Activated B cell treated with CpG ODN at 0.5 μM for 24 hours (primary cell): ENCODE measurements around the gene ENAH. TPM values are rescaled to one million over a fixed set of nuclear protein-coding genes. Genes with fewer than 3 reads are reported as not detected.
"Not testable (repeated sequence)": the region's sequence is repeated elsewhere in the genome, so short reads cannot be mapped to it uniquely, and the experiment has no call there.

Experiments
- ATAC-seq: fragments of 200-7000 bp; cut with Tn5 transposase; one replicate; pipeline ENCODE4 v1.10.0; 2021; ENCODE audit warnings: low read depth, mild to moderate bottlenecking, moderate library complexity
- CTCF ChIA-PET: fragments of 350-600 bp; sonication (Branson Sonifier 250); formaldehyde crosslinking; loops from one replicate; lab custom pipeline; 2021; ENCODE audit warnings: antibody characterized with exemption; lab: Charles Lee
- POLR2A ChIA-PET: fragments of 350-600 bp; sonication (Branson Sonifier 250); formaldehyde crosslinking; loops from one replicate; lab custom pipeline; 2021; ENCODE audit warnings: antibody characterized with exemption; lab: Charles Lee
- DNase-seq: peaks from one replicate; pipeline ENCODE4 v3.0.0; 2022
- H3K27ac Mint-ChIP-seq: one replicate; pipeline ENCODE4 v1.8.0; 2020; ENCODE audit warnings: mixed read lengths
- H3K27me3 Mint-ChIP-seq: one replicate; pipeline ENCODE4 v1.8.0; 2021; ENCODE audit warnings: mixed read lengths
- H3K36me3 Mint-ChIP-seq: one replicate; pipeline ENCODE4 v1.8.0; 2021; ENCODE audit warnings: low read depth, mixed read lengths
- H3K4me1 Mint-ChIP-seq: one replicate; pipeline ENCODE4 v1.8.0; 2021; ENCODE audit warnings: mixed read lengths
- H3K4me3 Mint-ChIP-seq: one replicate; pipeline ENCODE4 v1.8.0; 2020; ENCODE audit warnings: mild to moderate bottlenecking, mixed read lengths
- H3K9me3 Mint-ChIP-seq: one replicate; pipeline ENCODE4 v1.8.0; 2020; ENCODE audit warnings: mixed read lengths
- intact Hi-C: fragments of 100-400 bp; cut with micrococcal nuclease; formaldehyde crosslinking; loops from one replicate; pipeline ENCODE4 v1.15.1; 2024
- total RNA-seq: library from RNA; stranded (reverse); gene quantifications from 2 replicates; pipeline ENCODE4 v1.2.3, GENCODE V29; 2022
- TF ChIP-seq, protein P1 (sequence below): fragments of 200-600 bp; IDR thresholded peaks from one replicate; pipeline ENCODE4 v1.8.0; 2022; ENCODE audit warnings: antibody characterized with exemption, mild to moderate bottlenecking

ENAH gene
- total RNA-seq, 1 donor from 2014 or later, result 1.2 TPM

DNA sequence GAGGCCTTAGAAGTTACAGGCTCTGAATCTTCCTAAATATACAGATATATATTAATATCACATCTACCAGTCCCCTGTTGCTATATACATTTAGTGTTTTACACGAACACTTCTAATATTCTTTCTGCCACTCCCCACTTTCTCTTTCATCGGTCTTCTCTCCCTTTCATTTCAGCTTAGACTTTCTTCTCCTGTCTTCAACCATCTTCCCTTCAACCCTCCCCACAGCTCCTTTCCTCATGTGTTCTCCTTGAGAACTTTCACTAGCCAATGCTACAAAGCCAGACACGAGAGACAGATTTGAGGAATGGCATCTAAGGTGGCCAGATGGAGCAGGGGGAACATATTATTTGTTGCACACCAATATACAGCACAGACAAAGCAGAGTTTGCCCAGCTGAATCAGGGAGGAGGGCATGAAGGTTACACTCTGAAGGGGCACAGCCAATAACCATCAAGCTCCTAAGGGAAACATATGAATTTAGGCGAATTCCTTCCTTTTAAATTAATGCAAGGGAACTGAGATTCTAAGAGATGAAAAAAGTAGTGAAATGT lies 141.0 kb downstream of the ENAH start:
- DNase-seq (no peak), ATAC-seq (no peak)
- Mint-ChIP-seq H3K27ac (no peak overlapping the region), H3K4me1 (no peaks in the 10 kb centered on the region), H3K4me3 (no peak overlapping the region), H3K36me3 (no peaks in the 10 kb centered on the region), H3K27me3 (peaks cover 5% of the 10 kb centered on the region), H3K9me3 (no peaks in the 10 kb centered on the region)
- intact Hi-C loops, result no loop called here
- ChIA-PET CTCF (no interaction called here), POLR2A (no interaction called here)
- TF ChIP-seq, protein P1, sequence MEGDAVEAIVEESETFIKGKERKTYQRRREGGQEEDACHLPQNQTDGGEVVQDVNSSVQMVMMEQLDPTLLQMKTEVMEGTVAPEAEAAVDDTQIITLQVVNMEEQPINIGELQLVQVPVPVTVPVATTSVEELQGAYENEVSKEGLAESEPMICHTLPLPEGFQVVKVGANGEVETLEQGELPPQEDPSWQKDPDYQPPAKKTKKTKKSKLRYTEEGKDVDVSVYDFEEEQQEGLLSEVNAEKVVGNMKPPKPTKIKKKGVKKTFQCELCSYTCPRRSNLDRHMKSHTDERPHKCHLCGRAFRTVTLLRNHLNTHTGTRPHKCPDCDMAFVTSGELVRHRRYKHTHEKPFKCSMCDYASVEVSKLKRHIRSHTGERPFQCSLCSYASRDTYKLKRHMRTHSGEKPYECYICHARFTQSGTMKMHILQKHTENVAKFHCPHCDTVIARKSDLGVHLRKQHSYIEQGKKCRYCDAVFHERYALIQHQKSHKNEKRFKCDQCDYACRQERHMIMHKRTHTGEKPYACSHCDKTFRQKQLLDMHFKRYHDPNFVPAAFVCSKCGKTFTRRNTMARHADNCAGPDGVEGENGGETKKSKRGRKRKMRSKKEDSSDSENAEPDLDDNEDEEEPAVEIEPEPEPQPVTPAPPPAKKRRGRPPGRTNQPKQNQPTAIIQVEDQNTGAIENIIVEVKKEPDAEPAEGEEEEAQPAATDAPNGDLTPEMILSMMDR, result no peak

DNA sequence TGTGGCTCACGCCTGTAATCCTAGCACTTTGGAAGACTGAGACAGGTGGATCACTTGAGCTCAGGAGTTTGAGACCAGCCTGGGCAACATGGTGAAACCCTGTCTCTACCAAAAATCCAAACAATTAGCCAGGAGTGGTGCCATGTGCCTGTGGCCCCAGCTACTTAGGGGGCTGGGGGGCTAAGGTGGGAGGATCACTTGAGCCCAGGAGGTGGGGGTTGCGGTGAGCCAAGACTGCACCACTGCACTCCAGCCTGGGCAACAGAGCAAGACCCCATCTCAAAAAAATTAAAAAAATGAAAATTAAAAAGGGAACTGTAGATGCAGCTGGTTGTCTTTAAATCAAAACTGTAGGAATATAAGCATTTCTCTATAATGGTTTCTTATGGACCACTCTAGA lies 142.2 kb downstream of the ENAH start:
- H3K9me3 Mint-ChIP-seq, H3K27ac Mint-ChIP-seq, H3K4me3 Mint-ChIP-seq, H3K4me1 Mint-ChIP-seq, DNase-seq, ATAC-seq, H3K27me3 Mint-ChIP-seq, H3K36me3 Mint-ChIP-seq, intact Hi-C loops, POLR2A ChIA-PET: not testable (repeated sequence)
- CTCF ChIA-PET, result interaction anchor here (0.6 kb wide), 1 partner anchor 55 kb away, joined by 3 read pairs; no protein-coding TSS in a partner anchor

DNA sequence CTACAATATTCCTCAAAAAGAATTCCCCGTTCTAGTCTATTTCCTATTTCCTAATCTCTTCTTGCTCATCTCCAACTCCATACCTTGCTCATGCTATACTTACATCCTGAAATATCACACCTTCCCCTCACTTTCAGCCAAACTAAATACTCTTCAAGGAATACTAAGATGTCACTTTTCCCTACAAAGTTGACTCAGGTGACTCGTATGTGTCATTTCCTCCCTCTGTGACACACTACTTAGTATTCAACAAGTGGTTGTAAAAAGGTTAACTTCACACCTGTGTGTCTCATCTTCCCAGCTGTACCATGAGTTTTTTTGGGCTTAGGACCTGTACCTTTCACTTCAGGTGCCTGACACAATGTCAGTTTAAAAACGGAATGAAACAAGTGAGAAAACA lies 143.2 kb downstream of the ENAH start:
- ChIA-PET POLR2A (no interaction called here), CTCF (no interaction called here)
- H3K9me3 Mint-ChIP-seq, result no peaks in the 10 kb centered on the region
- ATAC-seq (no peak), DNase-seq (no peak)
- TF ChIP-seq, protein P1, result no peak
- H3K4me1 Mint-ChIP-seq, result no peaks in the 10 kb centered on the region
- no peak overlapping the region for H3K27ac Mint-ChIP-seq
- H3K4me3 Mint-ChIP-seq, result no peak overlapping the region
- intact Hi-C loops, result no loop called here
- no peaks in the 10 kb centered on the region for H3K36me3 Mint-ChIP-seq
- peaks cover 5% of the 10 kb centered on the region for H3K27me3 Mint-ChIP-seq

DNA sequence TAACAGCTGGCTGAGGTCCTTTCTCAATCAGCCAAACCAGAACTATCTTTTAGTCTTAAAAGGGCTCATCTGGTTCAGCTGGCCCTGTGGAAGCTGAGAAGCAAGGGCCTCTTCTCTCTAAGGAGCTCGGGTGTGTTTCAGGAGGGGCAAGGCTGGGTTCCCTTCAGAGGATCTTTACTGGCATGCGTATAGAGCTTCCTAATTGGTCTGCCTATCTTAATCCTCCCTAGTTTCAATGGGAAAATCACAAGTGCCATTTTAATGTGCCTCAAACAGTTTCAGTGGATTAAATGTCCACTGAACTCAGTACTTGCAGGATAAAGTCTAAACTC lies 143.6 kb downstream of the ENAH start:
- Mint-ChIP-seq H3K27me3 (peaks cover 5% of the 10 kb centered on the region), H3K4me3 (no peak overlapping the region), H3K36me3 (no peaks in the 10 kb centered on the region), H3K27ac (no peak overlapping the region), H3K4me1 (no peaks in the 10 kb centered on the region), H3K9me3 (no peaks in the 10 kb centered on the region)
- ATAC-seq, result no peak
- ChIA-PET POLR2A (interaction anchor here (0.6 kb wide), 1 partner anchor 758 kb away, joined by 6 read pairs; no protein-coding TSS in a partner anchor), CTCF (no interaction called here)
- intact Hi-C loops, result no loop called here
- no peak for DNase-seq
- TF ChIP-seq, protein P1, result no peak

DNA sequence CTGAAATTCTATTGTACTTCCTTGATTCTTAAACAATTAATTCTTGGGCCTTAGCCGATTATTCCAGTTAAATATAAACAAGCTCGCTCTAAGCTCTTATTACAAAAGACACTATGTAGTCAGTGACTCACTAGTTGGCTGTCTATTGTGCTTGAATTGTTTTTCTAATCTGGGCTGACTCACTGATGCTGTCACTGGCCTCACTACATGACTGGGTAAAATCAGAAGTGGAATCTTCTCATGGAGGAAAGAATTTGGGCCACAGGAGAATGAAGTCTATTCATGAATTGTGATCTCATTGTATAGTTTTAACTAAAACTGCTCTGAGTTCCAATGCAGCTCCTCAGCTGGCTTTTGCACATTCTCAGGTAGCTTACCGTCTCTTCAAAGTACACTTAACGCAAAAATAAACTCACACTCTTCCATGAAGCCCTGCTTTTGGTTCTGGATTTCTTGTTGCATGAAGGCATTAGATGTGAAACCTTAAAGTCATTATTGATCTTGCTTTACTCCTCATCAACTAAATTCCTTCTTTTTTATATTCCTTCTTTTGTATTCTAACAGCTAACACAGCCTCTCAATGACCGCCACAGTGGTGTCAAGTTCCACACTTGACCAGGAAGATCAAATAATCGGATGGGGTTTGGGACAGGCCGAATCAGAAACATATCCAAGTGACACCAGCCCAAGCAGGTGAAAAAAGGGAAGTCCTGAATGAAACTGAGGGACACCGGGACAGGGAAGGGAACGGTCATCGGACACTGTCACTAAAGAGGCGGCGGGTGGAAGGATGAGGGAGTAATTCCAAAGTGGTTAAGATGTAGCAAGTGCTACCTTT lies 144.2 kb downstream of the ENAH start:
- ATAC-seq, result no peak
- H3K9me3 Mint-ChIP-seq, result no peaks in the 10 kb centered on the region
- H3K27me3 Mint-ChIP-seq, result peaks cover 5% of the 10 kb centered on the region
- ChIA-PET CTCF (no interaction called here), POLR2A (interaction anchor here (0.6 kb wide), 1 partner anchor 758 kb away, joined by 6 read pairs; no protein-coding TSS in a partner anchor)
- DNase-seq, result no peak
- intact Hi-C loops, result no loop called here
- H3K36me3 Mint-ChIP-seq, result no peaks in the 10 kb centered on the region
- H3K4me3 Mint-ChIP-seq, result no peak overlapping the region
- H3K27ac Mint-ChIP-seq, result no peak overlapping the region
- H3K4me1 Mint-ChIP-seq, result no peaks in the 10 kb centered on the region
- TF ChIP-seq, protein P1, result no peak
